ENCODE data around the gene ACSL6.

ACSL6 gene

GRCh38 chr5:131950706-131951105 lies 60.8 kb downstream of the ACSL6 start:
- no peak overlapping the region for H3K4me3 ChIP-seq (ENCODE audit: low read depth, low read length)
- TF ChIP-seq, protein P1, sequence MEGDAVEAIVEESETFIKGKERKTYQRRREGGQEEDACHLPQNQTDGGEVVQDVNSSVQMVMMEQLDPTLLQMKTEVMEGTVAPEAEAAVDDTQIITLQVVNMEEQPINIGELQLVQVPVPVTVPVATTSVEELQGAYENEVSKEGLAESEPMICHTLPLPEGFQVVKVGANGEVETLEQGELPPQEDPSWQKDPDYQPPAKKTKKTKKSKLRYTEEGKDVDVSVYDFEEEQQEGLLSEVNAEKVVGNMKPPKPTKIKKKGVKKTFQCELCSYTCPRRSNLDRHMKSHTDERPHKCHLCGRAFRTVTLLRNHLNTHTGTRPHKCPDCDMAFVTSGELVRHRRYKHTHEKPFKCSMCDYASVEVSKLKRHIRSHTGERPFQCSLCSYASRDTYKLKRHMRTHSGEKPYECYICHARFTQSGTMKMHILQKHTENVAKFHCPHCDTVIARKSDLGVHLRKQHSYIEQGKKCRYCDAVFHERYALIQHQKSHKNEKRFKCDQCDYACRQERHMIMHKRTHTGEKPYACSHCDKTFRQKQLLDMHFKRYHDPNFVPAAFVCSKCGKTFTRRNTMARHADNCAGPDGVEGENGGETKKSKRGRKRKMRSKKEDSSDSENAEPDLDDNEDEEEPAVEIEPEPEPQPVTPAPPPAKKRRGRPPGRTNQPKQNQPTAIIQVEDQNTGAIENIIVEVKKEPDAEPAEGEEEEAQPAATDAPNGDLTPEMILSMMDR (IDR thresholded peaks at IDR 0.05; ENCODE audit: insufficient read depth, low read depth, low read length, missing control alignments): no peak
- DNase-seq (ENCODE audit: low read depth): no peak

GRCh38 chr5:131947445-131947844 lies 64.0 kb downstream of the ACSL6 start:
- no peak for DNase-seq (ENCODE audit: low read depth)
- TF ChIP-seq, protein P1 (IDR thresholded peaks at IDR 0.05; ENCODE audit: insufficient read depth, low read depth, low read length, missing control alignments): no peak

GRCh38 chr5:131945551-131946168 lies 65.8 kb downstream of the ACSL6 start, which contains the start of gene MEIKIN:
Gene MEIKIN, minus strand, starts transcription at chr5:131945663. Its CDS starts 158 bp downstream, at chr5:131945505.
- no peak within 1 kb of the TSS for H3K4me3 ChIP-seq (ENCODE audit: low read depth, low read length)
- no peak for DNase-seq (ENCODE audit: low read depth)
- TF ChIP-seq, protein P1 (IDR thresholded peaks at IDR 0.05; ENCODE audit: insufficient read depth, low read depth, low read length, missing control alignments): no peak

More at GRCh38 chr5:131947445-131947844, 64.0 kb downstream of the ACSL6 start:
- no peak overlapping the region for H3K4me3 ChIP-seq (ENCODE audit: low read depth, low read length)

- H3K4me3 ChIP-seq (ENCODE audit: low read depth, low read length): no peak overlapping the region
- DNase-seq (ENCODE audit: low read depth): no peak
- TF ChIP-seq, protein P1 (IDR thresholded peaks at IDR 0.05; ENCODE audit: insufficient read depth, low read depth, low read length, missing control alignments): no peak
Measured at GRCh38 chr5:131944702-131945550, 66.5 kb downstream of the ACSL6 start.

- no peak for DNase-seq (ENCODE audit: low read depth)
- H3K4me3 ChIP-seq (ENCODE audit: low read depth, low read length): no peak overlapping the region
- TF ChIP-seq, protein P1 (IDR thresholded peaks at IDR 0.05; ENCODE audit: insufficient read depth, low read depth, low read length, missing control alignments): no peak
Measured at GRCh38 chr5:131943916-131944315, 67.5 kb downstream of the ACSL6 start.

- TF ChIP-seq, protein P1 (IDR thresholded peaks at IDR 0.05; ENCODE audit: insufficient read depth, low read depth, low read length, missing control alignments): no peak
- no peak for DNase-seq (ENCODE audit: low read depth)
- H3K4me3 ChIP-seq (ENCODE audit: low read depth, low read length): no peak overlapping the region
Measured at GRCh38 chr5:131942016-131942415, 69.4 kb downstream of the ACSL6 start.
